ENCODE results near the gene FURIN.
"Not testable (repeated sequence)": the region's sequence is repeated elsewhere in the genome, so short reads cannot be mapped to it uniquely, and the experiment has no call there.

The FURIN gene

GRCh38 chr15:90868261-90868689, at the start of gene FURIN:
Gene FURIN (plus strand): TSS chr15:90868588. CDS start chr15:90875741, 7,153 bp downstream.
- DNase-seq: peak in 1 of 2 experiments; percentile 37

DNA sequence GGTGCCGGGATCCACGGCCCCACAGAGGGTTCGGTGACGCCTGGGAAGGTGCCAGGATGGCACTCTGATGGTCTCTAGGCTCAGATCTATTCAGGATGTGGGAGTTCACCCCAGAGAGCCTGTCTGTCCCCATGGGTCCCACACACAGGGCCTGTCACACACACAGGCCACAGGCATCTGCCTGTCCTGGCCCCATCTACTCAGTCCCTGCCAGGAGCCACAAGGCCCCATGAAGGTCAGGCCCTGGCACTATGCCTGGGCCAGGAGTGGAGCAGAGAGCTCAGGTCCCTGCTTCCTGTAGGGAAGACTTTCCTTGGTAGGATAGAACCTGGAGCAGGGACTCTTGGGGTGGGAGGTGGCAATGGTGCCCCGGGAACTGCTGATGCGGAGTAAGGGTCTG, 49.0 kb upstream of the FURIN start:
- DNase-seq: no peak

GRCh38 chr15:90819850-90820249, 48.5 kb upstream of the FURIN start:
- no peak for DNase-seq

GRCh38 chr15:90820481-90820880, 47.9 kb upstream of the FURIN start:
- DNase-seq: no peak

DNA sequence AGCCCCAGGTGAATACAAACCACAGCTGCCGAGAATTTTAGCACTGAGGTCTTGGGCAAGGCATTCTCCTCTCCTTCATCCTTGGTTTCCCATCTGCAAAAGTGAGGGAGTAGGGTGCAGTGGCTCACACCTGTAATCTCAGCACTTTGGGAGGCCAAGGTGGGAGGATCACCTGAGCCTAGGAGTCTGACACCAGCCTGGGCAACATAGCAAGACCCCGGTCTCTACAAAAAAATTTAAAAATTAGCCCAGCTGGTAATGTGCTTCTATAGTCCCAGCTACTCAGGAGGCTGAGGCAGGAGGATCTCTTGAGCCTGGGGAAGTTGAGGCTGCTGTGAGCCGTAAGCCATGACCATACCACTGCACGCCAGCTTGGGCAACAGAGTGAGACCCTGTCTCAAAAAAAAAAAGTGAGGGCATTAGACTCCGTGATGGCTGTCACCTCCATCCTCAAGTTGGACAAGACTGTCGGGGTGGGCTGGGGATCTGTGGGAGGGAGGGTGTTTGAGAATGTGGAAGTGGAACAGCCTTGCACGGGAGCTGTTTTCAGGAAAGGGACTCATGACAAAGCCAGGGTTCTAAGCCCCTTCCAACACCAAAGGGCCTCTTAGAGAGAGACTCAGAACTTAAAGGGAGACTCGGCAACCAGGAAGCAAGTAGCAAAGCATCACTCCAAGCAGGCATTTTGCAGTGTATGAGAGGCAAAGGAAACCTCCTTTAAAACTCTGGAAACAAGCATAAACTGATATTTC, 46.0 kb upstream of the FURIN start:
- no peak for DNase-seq

- no peak for DNase-seq
Measured at GRCh38 chr15:90823455-90823974, 44.9 kb upstream of the FURIN start.

- DNase-seq: not testable (repeated sequence)
Measured at GRCh38 chr15:90825115-90825899, 43.1 kb upstream of the FURIN start.

DNA sequence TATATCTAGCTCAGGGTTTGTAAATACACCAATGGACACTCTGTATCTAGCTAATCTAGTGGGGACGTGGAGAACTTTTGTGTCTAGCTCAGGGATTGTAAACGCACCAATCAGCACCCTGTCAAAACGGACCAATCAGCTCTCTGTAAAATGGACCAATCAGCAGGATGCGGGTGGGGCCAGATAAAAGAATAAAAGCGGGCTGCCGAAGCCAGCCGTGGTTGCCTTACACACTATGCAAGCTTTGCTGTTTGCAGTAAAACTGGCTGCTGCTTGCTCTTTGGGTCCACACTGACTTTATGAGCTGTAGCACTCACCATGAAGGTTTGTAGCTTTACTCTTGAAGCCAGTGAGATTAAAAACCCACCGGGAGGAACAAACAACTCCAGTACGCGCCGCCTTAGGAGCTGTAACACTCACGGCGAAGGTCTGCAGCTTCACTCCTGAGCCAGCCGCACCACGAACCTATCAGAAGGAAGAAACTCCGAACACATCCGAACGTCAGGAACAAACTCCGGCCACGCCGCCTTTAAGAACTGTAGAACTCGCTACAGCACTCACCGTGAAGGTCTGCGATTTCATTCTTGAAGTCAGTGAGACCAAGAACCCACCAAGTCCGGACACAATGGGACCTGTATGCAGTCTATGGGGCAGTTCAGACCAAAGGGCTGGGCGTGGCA, 42.0 kb upstream of the FURIN start:
- not testable (repeated sequence) for DNase-seq

DNA sequence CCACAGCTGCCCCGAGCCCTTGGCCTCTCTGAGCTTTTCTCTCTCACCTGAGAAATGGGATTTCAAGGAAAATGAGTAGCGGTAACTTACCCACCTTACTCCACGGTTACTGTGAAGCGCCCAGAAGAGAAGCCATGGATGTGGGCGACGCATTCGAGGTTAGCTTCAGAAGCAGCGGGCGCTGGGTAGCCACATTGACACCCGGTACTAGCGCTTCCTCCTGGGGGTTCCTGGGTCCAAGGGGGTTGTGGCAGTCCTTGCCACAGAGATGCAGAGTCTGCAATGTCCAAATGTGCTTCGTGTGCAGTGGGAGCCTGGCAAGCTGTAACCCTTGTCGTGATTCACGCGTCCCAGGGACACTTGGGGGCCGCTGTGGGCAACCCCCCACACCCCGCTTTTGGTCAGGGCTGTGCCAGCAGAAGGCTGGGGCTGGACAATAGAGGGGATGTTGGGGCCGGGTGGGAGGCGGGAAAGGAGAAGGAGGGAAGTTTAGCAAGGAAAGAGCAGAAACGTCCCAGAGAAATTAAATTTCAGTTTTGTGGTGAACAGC, 41.4 kb upstream of the FURIN start:
- no peak for DNase-seq

DNA sequence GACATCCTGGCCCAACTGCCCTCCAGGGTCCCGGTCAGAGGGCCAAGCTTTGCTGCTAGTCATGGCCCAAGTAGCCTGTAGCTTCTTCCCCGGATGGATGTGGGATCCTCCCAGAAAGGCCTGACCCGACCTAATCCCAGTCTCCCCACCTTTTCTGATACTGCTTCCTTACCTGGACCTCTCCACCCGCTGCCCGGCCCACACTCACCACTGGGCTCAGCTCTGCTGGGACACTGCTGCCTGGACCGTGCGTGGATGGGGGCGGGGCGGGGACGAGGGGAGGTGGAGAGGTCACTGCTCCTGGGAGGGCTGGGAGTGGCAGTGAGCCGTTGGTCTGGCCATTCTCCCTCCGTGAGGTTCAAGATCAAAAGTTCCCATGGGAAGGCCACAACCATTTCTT, 40.3 kb upstream of the FURIN start:
- DNase-seq: no peak

DNA sequence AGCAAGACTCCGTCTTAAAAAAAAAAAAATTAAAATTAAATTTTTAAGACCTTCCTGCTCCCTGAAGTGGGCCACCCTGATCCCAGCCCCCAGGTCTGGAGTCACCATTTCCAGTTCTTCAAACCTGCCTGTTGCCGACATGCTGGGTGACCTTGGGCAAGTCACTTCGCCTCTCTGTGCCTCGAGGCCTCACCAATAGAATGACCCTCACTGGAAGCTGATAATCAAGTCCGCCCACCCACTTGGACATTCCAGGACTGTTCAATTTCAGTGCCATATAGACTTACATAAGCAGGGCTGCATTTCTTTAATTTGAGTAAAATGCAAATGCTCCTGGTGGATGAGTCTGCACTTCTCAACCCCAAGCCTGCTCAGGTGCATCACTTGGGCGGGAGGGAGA, 39.3 kb upstream of the FURIN start:
- DNase-seq: no peak

DNA sequence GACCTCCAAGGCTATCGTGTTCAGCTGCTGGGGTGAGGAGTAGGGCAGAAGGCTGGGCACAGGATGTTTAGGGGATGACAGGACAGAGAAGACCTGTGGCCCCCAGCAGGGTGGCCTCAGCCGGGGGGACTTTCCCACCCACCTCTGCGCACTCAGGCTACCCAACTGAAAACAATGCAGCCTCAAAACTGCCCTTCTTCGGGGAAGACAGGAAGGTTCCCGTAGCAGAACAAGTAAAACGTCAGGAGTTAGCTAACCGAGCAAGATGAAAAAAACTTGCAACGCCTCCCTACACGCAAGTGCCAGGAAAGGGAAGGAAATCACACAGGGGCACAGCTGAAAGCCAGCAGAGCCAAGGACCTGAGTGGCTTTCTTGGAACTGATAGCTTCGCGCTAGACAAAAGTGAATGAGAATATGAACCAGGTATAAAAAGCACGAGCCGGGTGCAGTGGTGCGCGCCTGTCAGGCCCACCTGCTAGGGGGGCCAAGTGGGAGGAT, 38.4 kb upstream of the FURIN start:
- no peak for DNase-seq

GRCh38 chr15:90834626-90835025, 33.8 kb upstream of the FURIN start:
- no peak for DNase-seq

- no peak for DNase-seq
Measured at GRCh38 chr15:90836296-90836871, 32.0 kb upstream of the FURIN start.

DNA sequence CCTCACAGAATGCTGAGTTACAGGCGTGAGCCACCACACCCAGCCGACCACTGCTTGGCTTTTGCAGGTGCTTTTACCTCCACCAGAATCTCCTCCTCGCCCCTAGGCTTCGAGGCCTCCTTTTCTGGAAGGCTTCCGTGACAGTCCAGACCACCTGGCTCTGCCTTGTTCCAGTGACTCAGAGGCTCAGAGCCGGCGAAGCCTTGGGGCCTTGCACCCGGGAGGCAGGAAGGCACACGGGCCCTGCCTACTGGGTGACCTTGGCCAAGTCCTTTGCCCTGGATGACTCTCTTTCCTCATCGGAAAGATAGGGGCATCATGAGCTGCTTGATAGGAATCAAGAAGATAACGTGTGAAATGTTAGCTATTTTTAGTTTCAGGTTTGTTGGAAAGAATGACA, 31.3 kb upstream of the FURIN start:
- DNase-seq: no peak

- DNase-seq: no peak
Measured at GRCh38 chr15:90838139-90838538, 30.2 kb upstream of the FURIN start.

GRCh38 chr15:90838544-90838943, 29.8 kb upstream of the FURIN start:
- DNase-seq: no peak

- DNase-seq: no peak
Measured at GRCh38 chr15:90839187-90840071, 29.0 kb upstream of the FURIN start.

DNA sequence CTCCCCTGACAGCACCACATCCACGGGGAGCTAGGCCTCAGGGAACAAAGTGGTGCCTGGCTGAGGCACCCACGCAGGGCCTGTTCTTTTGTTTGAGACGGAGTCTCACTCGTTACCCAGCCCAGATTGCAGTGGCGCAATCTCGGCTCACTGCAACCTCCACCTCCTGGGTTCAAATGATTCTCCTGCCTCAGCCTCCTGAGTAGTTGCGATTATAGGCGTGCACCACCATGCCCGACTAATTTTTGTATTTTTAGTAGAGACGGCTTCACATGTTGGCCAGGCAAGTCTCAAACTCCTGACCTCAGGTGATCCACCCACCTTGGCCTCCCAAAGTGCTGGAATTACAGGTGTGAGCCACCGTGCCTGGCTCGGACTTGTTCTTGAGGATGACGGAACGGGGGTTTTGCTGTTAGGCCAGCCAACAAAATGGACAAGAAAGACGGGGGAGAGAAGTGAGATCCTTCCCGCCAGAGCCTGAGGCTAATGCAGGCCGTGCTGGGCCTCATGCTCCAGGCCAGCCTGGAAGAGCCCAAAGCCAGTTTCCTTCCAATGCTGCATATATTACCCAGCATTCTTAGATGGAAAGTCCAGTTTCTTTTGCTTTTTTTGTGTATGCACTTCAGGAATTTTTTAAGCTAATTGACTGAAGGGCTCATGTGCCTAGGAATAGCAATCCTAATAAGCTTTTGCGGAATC, 28.1 kb upstream of the FURIN start:
- no peak for DNase-seq

- no peak for DNase-seq
Measured at GRCh38 chr15:90840954-90841353, 27.4 kb upstream of the FURIN start.

DNA sequence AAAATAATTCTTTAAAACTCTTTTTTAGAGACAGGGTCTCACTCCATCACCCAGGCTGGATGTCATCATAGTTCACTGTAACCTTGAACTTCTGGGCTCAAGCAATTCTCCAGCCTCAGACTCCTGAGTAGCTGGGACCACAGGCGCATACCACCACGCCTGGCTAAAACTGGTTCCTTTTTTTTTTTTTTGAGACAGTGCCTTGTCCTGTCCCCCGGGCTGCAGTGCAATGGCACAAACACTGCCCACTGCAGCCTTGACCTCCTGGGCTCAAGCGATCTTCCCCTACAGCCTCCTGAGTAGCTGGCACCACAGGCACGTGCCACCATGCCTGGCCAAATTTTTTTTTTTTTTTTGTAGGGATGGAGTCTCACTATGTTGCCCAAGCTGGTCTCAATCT, 23.7 kb upstream of the FURIN start:
- DNase-seq: no peak
